Gastrocnemius medialis (tissue), 4 donors: ENCODE data around the gene NCAPG2. TPM values are rescaled to one million over a fixed set of nuclear protein-coding genes. Genes with fewer than 3 reads are reported as not detected.

ENCODE experiments used
- ATAC-seq, 2 donors: fragments of 150-250 bp; one replicate each; pipeline ENCODE4 v1.9.1; 2016
- DNase-seq, 2 donors: peaks; one replicate each; pipeline ENCODE4 v3.0.0-alpha.2; 2019
- H3K27ac ChIP-seq, 4 donors: fragments of 200-600 bp; sonication (generic); 1 replicate in 1 of 4; 2 replicates in 3 of 4; pipeline ENCODE4 v1.5.1; 2016 to 2018; ENCODE audit warnings: mild to moderate bottlenecking in 2 of 4, moderate library complexity in 1 of 4
- H3K27me3 ChIP-seq, 3 donors: fragments of 200-600 bp; sonication (generic) in 2 of 3; 1 replicate in 1 of 3; 2 replicates in 2 of 3; pipeline versions ENCODE4 v1.5.1 to v1.6.0; 2016 to 2019; ENCODE audit warnings: mild to moderate bottlenecking in 1 of 3, moderate library complexity in 1 of 3
- H3K36me3 ChIP-seq, 2 donors: fragments of 200-600 bp; sonication (generic) in 1 of 2; one replicate each; pipeline ENCODE4 v1.5.1; 2017 to 2018
- H3K4me1 ChIP-seq, 2 donors: fragments of 200-600 bp; sonication (generic) in 1 of 2; one replicate each; pipeline ENCODE4 v1.5.1; 2016 to 2017; ENCODE audit warnings: mild to moderate bottlenecking in 2 of 2
- H3K4me3 ChIP-seq, 4 donors: fragments of 200-600 bp; sonication (generic) in 3 of 4; 1 replicate in 1 of 4; 2 replicates in 3 of 4; pipeline ENCODE4 v1.5.1; 2016 to 2019; ENCODE audit warnings: mild to moderate bottlenecking in 2 of 4
- H3K9me3 ChIP-seq, 3 donors: fragments of 200-600 bp; sonication (generic) in 2 of 3; 1 replicate in 1 of 3; 2 replicates in 2 of 3; pipeline ENCODE4 v1.5.1; 2016 to 2019
- POLR2A ChIP-seq, 2 donors: fragments of 450-650 bp; IDR thresholded peaks; one replicate each; pipeline ENCODE4 v1.6.1; 2017; ENCODE audit warnings: antibody characterized with exemption in 2 of 2, mild to moderate bottlenecking in 2 of 2, moderate library complexity in 2 of 2
- in situ Hi-C, 4 donors: fragments of 200-750 bp; cut with MboI; loops; one replicate each; pipeline versions ENCODE4 v1.15.0 to v1.8.0; 2017; ENCODE audit warnings: low sequenced_read_pairs in 4 of 4
- intact Hi-C: fragments of 100-400 bp; cut with DNase I; formaldehyde crosslinking; loops from one replicate; pipeline ENCODE4 v1.15.1; 2023; ENCODE audit warnings: low total_unique reads
- total RNA-seq, 4 donors: library from RNA; depleted of rRNA; stranded (reverse); fragments of >200 nt; gene quantifications; one replicate each; pipeline versions ENCODE4 v1.1.0 to v1.2.3, GENCODE V29; 2016
- TF ChIP-seq, protein P1 (sequence below), 5 experiments: fragments of 450-650 bp in 3 of 5; fragments of 200-600 bp in 2 of 5; sonication (generic) in 2 of 5; IDR thresholded peaks in 4 of 5; conservative IDR thresholded peaks in 1 of 5; 1 replicate in 4 of 5; 2 replicates in 1 of 5; pipeline ENCODE4 v1.5.1; 2016 to 2019; ENCODE audit warnings: antibody characterized with exemption in 5 of 5, mild to moderate bottlenecking in 3 of 5, moderate library complexity in 3 of 5

NCAPG2 gene
- total RNA-seq, 4 donors from 2014 or later, result 3.0 to 4.5 (median 3.9) TPM

DNA sequence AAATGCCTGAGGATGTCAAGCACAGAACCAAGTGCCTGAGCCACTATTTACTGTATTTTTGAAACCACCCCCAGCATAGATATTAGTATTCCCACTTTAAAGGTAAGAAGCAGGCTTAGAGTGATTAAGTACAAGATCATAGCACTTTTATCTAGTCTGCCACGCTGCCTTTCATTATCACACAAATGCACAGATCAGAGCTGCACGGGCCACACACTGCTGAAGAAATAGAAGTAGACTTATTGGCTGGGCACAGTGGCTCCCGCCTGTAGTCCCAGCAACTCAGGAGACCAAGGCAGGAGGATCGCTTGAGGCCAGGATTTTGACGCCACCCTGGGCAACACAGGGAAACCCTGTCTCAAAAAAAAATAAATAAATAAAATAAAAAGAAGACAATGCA is 38.2 kb downstream of the NCAPG2 start:
- Histone ChIP-seq H3K27me3 (no peaks in the 10 kb centered on the region), H3K4me1 (no peaks in the 10 kb centered on the region), H3K36me3 (no peaks in the 10 kb centered on the region), H3K4me3 (no peak overlapping the region), H3K27ac (no peak overlapping the region), H3K9me3 (no peaks in the 10 kb centered on the region)
- TF ChIP-seq, protein P1, sequence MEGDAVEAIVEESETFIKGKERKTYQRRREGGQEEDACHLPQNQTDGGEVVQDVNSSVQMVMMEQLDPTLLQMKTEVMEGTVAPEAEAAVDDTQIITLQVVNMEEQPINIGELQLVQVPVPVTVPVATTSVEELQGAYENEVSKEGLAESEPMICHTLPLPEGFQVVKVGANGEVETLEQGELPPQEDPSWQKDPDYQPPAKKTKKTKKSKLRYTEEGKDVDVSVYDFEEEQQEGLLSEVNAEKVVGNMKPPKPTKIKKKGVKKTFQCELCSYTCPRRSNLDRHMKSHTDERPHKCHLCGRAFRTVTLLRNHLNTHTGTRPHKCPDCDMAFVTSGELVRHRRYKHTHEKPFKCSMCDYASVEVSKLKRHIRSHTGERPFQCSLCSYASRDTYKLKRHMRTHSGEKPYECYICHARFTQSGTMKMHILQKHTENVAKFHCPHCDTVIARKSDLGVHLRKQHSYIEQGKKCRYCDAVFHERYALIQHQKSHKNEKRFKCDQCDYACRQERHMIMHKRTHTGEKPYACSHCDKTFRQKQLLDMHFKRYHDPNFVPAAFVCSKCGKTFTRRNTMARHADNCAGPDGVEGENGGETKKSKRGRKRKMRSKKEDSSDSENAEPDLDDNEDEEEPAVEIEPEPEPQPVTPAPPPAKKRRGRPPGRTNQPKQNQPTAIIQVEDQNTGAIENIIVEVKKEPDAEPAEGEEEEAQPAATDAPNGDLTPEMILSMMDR (IDR thresholded peaks at IDR 0.05 in 4 of 5, conservative IDR thresholded peaks at IDR 0.05 in 1 of 5), result no peak
- no peak for TF ChIP-seq POLR2A (IDR thresholded peaks at IDR 0.05)
- ATAC-seq, result no peak
- in situ Hi-C loops (no loop called here), intact Hi-C loops (no loop called here)
- DNase-seq, result no peak

GRCh38 chr7:158664406-158664805 is 40.2 kb downstream of the NCAPG2 start:
- in situ Hi-C loops, result no loop called here

DNA sequence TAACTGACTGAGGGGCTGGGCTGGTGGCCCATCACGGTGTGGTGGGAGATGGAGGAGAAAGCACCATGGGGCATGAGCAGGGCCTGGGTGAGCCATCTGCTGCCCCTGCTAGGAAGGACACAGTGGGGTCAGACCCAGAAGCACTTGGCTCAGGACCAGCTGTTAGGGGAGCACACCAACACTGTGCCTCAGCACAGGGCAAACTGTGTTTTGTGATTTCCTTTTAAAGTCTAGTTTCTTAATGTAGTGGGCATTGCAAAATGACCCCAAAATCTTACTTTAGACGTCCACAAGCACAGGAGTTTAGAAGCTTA is 41.2 kb downstream of the NCAPG2 start:
- TF ChIP-seq POLR2A (IDR thresholded peaks at IDR 0.05), result no peak
- TF ChIP-seq, protein P1 (IDR thresholded peaks at IDR 0.05 in 4 of 5, conservative IDR thresholded peaks at IDR 0.05 in 1 of 5), result no peak
- H3K27me3 ChIP-seq, result no peaks in the 10 kb centered on the region
- H3K4me1 ChIP-seq, result no peaks in the 10 kb centered on the region
- no peak overlapping the region for H3K27ac ChIP-seq
- no peaks in the 10 kb centered on the region for H3K9me3 ChIP-seq
- ATAC-seq (no peak), DNase-seq (no peak)
- intact Hi-C loops (no loop called here), in situ Hi-C loops (no loop called here)
- H3K4me3 ChIP-seq, result no peak overlapping the region
- no peaks in the 10 kb centered on the region for H3K36me3 ChIP-seq

More at GRCh38 chr7:158664406-158664805, 40.2 kb downstream of the NCAPG2 start:
- H3K36me3 ChIP-seq, result no peaks in the 10 kb centered on the region
- ATAC-seq (no peak), DNase-seq (no peak)
- no peaks in the 10 kb centered on the region for H3K4me1 ChIP-seq
- no peaks in the 10 kb centered on the region for H3K27me3 ChIP-seq
- TF ChIP-seq POLR2A (IDR thresholded peaks at IDR 0.05), result no peak
- TF ChIP-seq, protein P1 (IDR thresholded peaks at IDR 0.05 in 4 of 5, conservative IDR thresholded peaks at IDR 0.05 in 1 of 5), result no peak
- intact Hi-C loops, result no loop called here
- H3K27ac ChIP-seq, result no peak overlapping the region
- H3K4me3 ChIP-seq, result no peak overlapping the region
- no peaks in the 10 kb centered on the region for H3K9me3 ChIP-seq

DNA sequence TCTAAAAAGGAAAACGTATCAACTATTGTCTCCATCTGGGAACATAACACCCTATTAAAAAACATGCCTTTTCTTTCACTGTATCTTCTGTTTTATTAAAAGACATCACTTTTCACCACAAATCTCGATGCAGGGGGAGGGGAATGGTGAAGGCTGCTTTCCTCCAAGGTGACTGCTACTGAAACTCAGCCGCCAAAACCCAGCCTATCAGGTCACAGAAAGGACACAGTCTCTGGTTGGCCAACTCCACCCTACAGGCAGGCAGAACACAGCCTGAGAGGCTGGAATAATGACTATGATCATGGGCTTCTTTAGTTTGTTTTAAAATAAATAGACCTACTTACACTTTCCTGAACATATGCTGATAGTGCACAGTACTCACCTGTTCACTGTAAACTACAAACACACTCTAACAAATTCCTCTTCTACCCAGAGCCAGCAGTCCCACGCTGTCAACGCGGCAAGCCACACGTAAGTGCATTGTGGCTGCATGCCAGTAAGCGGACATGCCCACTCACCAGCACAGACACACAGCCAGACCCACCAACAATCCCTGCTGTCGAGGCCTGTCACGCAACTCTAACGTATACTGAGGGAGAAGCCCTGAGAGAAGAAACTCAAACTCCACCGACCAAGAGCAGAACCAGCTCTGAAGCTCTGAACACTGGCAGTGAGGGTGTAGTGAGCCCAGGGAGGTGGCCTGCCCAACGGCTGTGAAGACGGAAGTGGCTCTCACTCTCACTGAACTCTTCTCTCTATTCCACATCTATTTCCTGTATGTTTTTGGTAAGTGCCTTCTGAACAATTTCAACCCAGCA is 41.8 kb downstream of the NCAPG2 start:
- DNase-seq (no peak), ATAC-seq (no peak)
- Histone ChIP-seq H3K27ac (no peak overlapping the region), H3K4me3 (no peak overlapping the region), H3K9me3 (no peaks in the 10 kb centered on the region), H3K27me3 (no peaks in the 10 kb centered on the region), H3K36me3 (no peaks in the 10 kb centered on the region), H3K4me1 (no peaks in the 10 kb centered on the region)
- TF ChIP-seq POLR2A (IDR thresholded peaks at IDR 0.05), result no peak
- TF ChIP-seq, protein P1 (IDR thresholded peaks at IDR 0.05 in 4 of 5, conservative IDR thresholded peaks at IDR 0.05 in 1 of 5), result no peak
- in situ Hi-C loops, result no loop called here
- intact Hi-C loops, result no loop called here

GRCh38 chr7:158658475-158658874 is 46.1 kb downstream of the NCAPG2 start:
- intact Hi-C loops (no loop called here), in situ Hi-C loops (no loop called here)
- no peak for ATAC-seq
- Histone ChIP-seq H3K36me3 (peaks cover 0 to 5% of the 10 kb centered on the region in 2 donors), H3K9me3 (no peaks in the 10 kb centered on the region), H3K27me3 (no peaks in the 10 kb centered on the region), H3K27ac (no peak overlapping the region), H3K4me1 (no peaks in the 10 kb centered on the region), H3K4me3 (no peak overlapping the region)
- TF ChIP-seq POLR2A (IDR thresholded peaks at IDR 0.05), result no peak
- TF ChIP-seq, protein P1 (IDR thresholded peaks at IDR 0.05 in 4 of 5, conservative IDR thresholded peaks at IDR 0.05 in 1 of 5), result no peak
- DNase-seq, result no peak
